NCI-H2196 treated with DMSO at 0.1 percent for 48 hours (cell line): Measurements from ENCODE around the gene CCDC187.

Experiments
- DNase-seq: peaks from one replicate; lab custom pipeline; 2025; ENCODE audit not compliant: unreplicated experiment; lab: John Stamatoyannopoulos, UW

Gene CCDC187

DNA sequence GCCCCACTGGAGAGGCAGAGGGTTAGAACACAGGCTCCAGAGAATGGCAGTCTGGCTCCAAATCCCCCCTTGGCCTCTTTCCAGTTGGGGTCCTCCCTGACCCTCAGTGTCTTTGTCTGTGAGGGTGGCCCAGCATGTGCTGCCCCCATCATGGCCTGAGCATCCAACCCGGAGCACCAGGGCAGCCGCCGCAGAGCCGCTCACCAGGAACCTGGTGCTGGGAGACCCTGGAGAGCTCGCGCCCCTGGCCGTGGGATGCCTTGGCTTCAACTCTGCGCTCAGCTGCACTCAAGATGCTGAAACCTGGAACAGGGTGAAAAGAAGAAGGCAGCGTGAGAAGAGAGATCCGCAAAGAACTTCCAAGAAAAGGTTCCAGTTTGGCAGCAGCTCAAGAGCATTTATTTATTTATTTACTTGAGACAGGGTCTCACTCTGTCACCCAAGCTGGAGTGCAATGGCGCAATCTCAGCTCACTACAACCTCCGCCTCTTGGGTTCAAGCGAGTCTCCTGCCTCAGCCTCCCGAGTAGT, 3.8 kb downstream of the CCDC187 start:
- DNase-seq: no peak

DNA sequence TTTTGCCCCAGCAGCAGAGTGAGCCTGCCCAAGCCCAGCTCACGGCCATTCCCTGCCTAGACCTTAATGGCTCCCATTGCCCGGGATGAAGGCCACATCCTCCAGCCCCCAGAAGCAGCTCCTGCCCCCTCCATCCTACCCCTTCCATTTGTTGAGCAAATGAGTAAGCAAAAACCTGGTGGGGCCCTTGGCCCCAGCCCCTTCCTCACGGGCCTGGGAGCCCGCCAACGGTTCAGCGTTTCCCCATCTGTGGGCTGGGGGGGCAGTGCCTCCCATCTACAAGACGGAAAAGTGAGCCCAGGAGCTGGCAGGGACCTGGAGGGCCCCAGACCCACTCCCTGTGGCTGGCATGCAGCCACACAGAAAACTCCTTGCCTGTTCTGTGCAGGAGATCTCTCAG, 4.4 kb downstream of the CCDC187 start:
- DNase-seq: no peak

DNA sequence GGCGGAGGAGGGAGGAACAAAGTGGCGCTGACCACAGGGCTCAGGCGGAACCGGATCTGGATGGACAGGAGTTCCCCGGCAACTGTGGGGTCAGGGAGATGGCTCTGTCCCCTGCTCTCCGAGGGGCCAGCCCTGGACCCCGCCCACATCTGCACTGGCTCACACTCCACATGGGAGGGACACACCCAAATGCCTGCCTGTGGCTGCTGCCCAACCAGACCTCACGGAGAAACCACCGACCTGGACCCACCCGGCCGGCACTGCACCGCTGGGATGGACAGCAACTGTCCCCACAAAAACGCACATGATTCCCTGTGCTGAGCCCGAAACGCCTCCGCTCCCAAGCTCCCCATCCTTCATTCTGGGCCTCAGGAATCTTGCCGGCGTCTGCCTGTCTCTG, 4.8 kb downstream of the CCDC187 start:
- DNase-seq: no peak

DNA sequence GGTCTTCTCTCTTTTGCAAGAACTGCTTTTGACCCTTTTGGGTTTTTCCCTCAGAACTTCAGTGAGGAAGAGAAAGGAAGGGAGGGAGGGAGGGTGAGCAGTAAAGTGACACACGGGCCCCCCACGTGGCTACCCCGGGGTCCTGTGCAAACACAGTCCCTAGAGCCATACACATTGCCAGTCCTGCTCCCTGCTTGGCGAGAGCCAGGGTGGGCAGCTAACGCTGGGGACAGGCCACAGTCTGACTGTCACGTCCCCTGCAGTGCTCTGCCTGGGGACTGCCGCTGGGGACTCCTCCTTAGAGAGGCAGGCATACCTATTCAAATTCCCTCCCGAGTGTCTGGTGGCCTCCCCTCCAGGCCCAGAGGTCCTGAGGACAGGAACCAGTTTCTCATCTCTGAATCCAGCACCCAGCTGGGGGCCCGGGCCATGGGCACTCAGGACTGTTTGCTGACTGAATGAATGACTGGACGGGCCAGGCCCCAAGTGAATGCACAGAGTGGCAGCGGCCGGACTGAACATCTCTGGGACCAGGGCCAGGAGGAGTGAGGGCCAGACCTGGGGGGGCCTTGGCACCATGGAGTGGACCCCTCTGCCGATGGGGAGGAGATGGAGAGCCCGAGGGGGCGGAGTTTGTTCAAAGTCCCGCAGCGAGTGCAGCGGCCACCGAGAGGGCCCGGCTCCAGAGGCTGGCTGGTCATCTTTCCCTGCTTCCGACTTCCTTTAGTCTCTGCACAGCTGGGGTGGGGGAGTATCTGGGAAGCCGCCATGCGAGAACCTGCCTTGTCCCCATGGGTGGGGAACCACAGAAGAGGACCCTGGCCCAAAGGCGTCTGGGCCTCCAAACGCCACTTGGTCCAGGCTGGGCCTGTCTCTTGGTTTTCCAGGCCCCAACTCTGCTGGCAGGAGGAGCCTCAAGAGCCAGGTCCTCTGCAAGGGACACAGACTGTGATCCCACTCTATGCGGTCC, 5.8 kb downstream of the CCDC187 start:
- no peak for DNase-seq

DNA sequence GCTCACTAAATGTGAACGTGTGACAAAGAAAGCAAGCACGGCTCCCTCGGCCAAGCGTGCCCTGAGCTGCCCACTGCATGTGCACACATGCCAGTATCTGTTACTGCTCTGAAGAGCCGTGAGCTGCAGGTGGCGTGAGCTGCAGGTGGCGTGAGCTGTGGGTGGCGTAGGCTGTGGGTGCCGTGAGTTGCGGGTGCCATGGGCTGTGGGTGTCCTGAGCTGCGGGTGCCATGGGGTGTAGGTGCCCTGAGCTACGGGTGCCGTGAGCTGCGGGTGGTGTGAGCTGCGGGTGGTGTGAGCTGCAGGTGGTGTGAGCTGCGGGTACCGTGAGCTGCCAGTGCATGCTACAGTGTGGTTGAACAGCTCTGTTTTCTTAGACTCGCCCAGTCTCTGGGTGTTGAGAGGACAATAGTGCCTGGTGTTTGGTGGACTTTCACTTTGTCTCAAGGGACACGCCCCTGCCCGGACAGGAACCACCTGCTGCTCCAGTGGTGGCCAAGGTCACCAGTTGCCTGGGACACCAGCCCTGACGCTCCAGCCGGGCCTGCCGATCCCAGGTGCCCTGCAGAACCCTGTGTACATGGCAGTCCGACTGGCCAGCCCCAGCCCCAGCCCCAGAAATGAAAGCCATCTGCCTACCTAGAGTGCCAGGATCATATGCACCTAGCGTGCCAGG, 6.7 kb downstream of the CCDC187 start:
- DNase-seq: peak; percentile 83

DNA sequence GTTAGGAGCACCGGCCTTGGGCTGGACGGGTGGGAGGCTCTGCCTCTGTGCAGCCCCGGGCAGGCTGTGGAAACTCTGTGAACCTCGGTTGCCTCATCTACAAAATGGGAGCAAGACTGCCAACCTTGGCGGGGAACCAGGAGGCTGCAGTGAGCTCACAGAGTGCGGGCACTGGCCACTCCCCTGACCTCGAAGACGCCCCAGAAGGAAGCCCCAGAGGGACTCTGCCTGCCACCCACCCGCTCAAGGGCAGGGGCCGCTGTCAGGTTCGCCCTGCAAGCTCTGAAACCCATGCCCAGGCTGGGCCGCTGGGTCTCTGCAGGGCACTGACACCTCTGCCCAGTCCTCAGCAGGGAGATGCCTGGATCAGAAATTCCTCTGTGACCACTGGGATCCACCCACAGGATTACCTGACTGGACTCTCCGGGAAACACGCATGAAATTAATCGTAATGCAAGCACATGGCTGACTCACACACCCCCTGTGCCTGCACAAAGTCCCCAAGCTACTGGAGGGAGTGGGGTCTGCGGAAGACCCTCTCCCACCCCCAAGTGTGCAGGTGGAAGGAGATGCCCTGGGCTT, 7.4 kb downstream of the CCDC187 start:
- no peak for DNase-seq

DNA sequence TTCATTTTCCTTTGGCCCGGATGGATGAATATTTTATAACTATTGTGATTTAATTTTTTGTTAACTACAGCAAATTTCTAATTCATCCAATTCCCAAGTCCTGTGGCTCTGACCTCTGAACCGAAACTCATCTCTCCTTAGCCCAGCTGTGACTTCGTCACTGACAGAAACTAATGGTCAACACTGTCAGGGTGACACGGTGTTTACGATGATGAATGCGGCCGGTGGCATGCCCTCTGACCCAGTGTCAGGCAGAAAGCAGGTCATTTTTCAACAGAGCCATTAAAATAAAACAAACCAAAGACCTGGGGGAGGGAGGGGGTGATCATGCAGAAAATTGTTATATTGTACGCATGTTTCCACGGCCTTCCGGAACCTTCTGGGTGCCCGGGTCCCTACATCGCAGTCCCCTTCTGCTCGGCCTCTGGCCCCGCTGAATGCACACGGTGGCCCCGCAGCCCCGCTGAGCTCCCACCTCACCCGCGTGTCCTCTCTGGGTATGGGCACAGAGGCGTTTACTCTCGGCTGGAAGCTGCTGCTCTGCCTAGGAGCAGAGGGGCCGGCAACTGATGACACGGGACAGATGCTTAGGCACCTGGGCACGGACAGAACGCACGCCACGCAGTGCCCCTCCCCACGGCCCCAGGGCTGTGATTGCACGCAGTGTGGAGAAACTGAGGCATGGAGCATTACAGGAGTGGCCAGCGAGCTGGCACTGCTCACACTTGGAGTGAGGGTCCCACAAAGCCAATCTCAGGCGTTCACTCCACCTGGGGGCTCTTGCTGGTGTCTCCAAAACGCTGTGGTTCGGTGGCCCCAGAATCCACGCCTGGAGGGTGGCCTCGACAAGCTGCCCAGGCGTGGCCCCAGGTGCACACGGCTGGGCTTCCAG, 8.1 kb downstream of the CCDC187 start:
- no peak for DNase-seq

DNA sequence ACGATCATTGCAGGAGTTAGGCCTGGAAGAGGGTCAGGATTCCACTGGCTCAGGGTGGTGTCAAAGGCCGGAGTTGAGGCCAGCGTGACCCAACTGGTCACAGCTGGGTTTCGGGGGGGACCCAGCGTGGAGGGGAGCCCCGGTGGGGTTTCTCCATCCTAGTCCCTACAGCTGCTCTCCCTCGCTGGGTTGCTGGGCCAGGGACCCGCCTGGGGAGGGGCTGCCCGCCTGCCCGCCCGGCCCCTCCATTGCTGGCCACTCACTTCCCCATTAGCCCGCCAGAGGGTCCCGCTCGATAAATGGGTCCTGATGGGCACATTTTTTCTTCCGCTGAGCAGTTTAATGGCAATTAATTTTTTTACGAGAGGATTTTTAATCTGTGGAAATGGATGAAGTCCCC, 8.8 kb downstream of the CCDC187 start:
- DNase-seq: no peak

DNA sequence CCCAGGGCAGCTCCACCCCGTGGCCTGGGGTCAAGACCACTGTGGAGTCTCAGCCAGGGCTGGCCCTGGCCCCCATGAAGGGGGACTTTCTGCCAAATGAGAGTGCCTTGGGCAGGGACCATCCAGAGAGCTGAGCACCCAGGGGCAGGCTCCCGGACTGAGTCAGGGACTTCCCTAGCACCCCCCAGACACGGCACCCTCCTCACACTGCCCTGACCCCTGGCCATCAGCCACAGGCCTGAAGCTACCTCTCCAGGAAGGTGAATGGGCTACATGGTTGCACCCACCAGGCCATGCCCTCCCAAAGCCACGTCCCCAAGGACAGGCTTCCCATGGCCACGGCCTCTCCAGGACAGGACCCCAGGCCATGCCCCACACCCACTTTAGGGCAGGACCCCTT, 9.5 kb downstream of the CCDC187 start:
- DNase-seq: no peak

DNA sequence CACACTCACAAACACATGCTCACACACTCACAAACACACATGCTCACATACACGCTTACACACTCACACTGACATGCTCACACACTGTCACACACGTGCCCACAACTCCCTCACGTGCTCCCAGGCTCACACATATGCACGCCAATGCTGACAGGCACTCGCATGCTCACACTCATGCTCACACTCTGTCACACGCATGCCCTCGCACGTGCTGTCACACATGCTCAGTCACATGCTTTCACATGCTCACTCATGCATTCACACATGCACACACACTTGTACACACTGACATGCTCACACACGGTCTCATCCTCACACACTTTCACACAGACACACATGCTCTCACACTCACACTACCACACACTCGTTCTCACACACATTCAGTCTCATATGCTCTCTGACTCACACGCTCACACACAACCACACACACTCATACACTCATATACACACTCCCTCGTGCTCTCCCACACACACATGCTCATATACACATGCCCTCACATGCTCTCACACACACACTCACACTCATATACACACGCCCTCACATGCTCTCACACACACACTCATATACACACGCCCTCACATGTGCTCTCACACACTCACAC, 10.3 kb downstream of the CCDC187 start:
- DNase-seq: no peak

DNA sequence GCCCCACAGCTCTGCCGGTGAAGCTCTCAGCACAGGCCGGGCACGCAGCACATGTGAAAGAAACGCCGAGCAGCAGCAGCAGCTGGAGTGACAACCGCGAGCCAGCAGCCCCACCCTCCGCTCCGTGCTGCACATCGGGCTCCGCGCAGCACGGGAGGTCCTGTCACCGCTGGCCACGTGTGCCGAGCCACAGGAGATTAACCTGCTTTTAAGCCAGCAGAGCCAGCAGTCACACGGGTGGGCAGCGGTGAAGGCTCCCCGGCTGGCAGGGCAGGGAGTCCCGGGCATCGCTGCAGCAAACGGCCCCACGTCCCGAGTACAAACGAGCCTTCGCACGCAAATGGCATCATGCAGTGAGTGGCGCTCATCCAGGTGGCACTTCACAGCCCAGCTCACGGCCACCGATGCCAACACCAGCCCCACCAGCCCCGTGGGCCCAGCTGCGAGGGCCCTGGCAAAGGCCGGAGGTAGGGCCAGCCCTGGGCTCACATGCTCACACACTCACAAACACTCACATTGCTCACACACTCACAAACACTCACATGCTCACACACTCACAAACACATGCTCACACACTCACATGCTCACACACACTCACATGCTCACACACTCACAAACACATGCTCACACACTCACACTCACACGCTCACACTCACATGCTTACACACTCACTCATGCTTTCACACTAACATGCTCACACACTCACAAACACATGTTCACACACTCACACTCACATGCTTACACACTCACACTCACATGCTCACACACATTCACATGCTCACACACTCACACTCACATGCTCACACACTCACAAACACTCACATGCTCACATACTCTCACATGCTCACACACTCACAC, 11.1 kb downstream of the CCDC187 start:
- DNase-seq: no peak

DNA sequence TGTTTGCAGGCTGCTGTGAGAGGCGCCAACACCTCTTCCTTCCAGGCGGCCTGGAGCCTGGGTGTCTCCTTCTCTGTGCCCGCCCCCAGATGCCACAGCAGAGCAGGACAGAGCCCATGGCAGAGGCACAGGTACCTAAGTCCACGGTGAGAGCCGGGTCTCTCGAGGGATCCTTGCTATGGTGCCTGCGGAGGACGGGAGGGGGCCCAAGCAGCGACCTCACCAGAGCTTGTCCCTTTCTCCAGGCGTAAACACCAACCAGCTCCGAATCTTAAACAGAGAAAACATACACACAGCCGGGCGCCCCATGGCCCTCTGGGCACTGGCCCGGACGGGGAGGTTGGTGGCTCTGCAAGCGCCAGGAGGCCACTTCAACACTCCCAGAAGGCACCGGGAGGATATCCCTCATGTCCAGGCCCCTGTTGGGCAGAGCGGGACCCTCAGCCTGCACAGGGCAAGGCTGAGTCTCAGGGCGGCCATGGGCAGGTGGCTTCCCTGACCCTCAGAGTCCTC, 11.8 kb downstream of the CCDC187 start:
- DNase-seq: no peak

DNA sequence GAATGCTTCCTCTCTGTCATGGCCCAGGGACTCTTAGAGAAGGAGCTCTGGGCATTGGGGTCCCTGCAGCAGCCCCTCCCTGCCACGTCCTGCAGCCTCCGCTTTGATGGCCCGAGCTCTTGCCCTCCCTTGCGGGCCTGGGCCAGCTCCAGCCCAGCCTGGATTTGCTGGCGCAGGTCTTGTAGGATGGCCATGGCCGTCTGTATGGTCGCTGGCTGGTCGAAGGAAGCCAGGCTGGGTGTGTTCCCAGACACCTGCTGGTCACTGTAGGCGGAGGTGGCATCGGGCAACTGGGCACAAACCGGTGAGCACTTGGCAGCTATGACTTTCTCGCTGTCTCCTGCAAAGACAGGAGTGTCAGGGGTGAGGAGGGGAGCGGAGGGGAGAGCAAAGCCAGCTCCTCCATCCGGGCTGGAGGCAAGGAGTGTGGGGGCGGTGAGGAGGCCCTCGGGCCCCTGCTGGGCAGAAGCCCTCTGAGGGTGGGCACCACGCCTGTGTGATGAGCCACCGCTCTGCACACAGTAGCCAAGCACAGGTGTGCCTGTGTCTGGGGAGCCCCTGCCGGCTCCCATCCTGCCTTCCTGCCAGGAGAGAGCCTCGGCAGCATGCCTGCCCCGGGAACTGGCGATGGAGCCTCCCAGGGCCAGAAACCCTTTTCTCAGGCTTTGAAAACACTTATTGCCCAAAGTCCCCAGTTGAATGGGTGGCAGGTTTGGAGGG, 12.4 kb downstream of the CCDC187 start:
- DNase-seq: no peak

DNA sequence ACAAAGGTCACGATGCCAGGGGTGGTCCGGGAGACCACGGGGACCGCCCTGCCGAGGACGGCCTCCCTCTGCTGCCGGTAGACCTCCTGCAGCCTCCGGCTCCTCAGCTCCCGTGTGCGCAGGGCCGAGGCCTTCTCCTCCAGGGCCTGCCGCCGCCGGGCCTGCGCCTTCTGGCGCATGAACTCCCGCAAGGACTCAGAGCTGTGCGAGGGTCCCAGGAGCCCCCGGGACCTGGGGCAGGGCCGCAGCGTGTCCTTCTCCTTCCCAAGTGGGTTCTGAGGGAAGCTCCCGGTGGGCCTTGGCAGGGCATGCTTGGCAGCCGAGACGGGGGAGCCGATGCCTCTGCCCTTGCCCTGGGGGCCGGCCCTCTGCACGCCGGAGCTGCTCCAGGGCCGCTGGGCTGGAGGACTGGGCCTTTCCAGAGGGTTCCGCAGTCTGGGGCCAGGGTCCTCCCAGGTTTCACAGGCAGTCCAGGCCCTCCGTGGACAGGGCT, 13.3 kb downstream of the CCDC187 start:
- DNase-seq: no peak

DNA sequence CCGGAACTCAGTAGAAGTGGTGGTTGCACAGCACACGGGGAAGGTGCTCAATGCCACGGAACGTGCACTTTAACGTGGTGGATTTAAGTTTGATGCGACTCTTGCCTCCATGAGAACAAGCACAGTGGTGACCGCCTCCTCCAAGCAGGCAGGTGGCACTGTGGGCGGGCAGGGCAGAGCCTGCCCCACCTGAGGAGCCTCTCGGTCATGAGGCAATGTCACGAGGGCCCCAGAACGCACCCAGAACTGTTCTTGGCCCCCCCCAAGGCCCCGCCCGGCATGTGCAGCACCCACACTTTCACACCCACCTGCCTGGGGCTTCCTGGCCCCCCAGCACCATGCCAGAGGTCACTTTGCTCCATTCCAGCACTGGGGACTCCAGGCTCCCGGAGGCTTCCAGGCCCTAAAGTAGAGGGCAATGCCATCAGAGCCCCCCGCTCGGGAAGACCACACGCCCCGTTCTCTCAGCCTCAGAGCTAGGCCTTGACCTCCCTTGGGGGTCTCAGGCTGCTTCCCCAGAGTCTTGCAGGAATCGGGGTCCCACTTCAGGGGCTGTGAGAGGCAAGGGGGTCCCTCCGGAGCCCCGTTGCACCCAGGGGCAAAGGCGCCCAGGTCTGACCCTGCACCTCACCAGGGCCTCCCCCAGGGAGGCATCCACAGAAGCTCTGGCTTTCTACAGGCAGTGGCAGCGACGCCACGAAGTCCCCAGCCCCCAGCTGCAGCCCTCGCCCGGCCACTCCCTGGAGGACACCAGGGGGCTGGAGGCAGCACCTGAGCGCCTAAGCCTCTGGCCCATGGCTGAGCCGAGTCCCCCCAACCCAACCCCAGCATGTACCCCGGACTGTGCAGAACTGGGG, 14.0 kb downstream of the CCDC187 start:
- no peak for DNase-seq

DNA sequence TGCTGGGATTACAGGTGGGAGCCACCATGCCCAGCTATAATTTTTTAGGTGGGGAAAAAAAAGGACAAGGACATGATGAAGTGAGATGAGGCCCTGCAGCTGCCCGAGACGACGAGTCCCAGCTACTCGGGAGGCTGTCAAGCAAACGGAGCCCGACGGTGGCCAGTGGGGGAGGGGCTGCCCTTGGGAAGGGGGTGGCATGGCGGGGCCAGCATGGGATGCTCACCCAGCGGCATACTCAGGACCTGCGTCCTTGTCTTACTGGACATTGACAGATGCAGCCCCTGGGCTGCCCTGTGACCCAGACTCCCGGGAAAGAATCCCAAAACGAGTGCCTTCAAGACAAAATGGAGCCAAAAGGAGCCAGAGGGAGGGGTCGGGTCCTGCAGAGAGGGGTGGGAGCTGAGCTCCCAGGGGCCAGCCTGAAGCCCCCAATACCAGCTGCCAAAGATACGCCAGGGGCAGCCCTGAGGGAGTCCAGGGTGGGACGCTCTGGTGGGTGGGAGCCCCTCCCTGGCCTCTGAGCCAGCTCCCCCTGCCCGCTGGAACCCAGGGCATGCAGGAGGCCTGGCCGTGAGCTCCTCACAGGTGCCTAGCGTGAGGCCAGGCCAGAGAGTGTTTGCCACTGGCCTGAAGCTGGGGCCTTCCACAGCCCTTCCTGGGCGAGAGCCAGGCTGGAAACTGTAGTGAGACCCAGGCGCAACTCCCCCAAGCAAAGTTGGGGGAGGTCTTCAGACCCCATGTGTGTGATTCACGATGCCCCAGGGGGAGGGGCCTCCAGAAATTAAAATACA, 15.7 kb downstream of the CCDC187 start:
- no peak for DNase-seq

DNA sequence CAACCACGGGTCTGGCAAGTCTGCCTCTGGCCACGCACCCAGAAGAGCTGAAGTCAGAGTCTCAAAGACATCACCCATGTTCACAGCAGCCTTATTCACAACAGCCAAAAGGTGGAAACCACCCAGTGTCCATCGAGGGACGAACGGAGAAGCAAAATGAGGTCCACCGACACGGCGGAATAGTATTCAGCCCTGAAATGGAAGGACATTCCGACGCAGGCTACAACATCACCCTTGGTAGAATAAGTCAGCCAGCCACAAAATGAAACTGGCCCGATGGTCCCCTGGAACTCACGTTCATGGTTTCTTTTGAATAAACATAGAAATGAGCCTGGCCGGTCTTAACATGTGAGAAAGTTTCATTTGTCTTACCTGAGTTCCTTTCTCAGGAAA, 16.9 kb downstream of the CCDC187 start:
- no peak for DNase-seq
